Activated CD4-positive, alpha-beta T cell treated with anti-CD3 and anti-CD28 coated beads, Interleukin-2, amount 50 U/mL, for 16 hours (primary cell): Measurements from ENCODE around the gene WNK2.

ENCODE experiments used
- DNase-seq: peaks from one replicate; pipeline ENCODE4 v3.0.0-alpha.2; 2020

The WNK2 gene

GRCh38 chr9:93256878-93257807, 73.2 kb downstream of the WNK2 start:
- DNase-seq, result no peak

GRCh38 chr9:93257808-93258331, 73.9 kb downstream of the WNK2 start:
- DNase-seq, result no peak

GRCh38 chr9:93258419-93258817, 74.5 kb downstream of the WNK2 start:
- no peak for DNase-seq

DNA sequence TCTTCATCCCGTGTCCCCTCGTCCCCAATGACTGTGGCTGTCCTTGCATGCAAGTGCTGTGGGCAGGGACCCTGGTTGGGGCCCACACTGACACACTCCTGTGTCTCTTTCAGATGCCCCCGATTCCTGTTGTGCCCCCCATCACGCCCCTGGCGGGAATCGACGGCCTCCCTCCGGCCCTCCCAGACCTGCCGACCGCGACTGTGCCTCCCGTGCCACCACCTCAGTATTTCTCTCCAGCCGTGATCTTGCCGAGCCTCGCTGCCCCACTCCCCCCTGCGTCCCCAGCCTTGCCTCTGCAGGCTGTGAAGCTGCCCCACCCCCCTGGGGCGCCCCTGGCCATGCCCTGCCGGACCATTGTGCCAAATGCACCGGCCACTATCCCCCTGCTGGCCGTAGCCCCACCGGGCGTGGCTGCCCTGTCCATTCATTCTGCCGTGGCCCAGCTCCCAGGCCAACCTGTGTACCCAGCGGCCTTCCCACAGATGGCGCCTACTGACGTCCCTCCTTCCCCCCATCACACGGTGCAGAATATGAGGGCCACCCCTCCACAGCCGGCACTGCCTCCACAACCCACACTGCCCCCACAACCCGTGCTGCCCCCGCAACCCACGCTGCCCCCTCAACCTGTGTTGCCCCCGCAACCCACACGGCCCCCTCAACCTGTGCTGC, 75.0 kb downstream of the WNK2 start:
- no peak for DNase-seq

DNA sequence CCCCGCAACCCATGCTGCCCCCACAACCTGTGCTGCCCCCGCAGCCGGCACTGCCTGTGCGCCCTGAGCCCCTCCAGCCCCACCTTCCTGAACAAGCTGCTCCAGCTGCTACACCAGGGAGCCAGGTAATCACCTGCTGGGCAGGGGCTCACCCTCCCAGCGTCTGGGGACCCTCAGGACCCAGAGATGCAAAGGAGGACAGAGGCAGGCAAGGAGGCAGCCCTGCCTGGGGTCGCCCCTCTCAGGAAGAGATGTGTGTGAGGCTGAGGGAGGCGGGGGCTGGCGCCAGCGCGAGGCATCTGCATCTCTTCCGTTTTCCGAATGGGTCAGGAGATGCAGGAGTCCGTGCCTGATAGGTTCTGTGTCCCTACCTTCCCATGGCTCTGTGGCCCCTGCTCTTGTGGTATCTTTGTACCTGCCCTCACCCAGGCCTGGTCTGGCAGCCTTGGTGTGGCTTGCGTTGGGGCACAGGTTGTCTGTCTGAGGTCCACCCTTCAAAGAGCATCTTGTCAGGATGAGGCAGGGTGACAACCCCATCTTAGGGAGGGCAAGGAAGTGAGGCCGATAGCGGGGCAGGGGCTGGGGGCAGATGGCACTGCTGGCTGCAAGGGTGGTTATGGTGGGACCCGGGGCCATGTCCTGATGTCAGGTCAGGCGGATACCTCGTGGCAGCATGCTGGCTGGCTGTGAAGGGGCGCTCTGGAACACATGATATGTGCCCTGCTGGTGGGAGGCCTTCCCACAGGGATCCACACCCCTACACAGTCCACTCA, 75.7 kb downstream of the WNK2 start:
- no peak for DNase-seq

DNA sequence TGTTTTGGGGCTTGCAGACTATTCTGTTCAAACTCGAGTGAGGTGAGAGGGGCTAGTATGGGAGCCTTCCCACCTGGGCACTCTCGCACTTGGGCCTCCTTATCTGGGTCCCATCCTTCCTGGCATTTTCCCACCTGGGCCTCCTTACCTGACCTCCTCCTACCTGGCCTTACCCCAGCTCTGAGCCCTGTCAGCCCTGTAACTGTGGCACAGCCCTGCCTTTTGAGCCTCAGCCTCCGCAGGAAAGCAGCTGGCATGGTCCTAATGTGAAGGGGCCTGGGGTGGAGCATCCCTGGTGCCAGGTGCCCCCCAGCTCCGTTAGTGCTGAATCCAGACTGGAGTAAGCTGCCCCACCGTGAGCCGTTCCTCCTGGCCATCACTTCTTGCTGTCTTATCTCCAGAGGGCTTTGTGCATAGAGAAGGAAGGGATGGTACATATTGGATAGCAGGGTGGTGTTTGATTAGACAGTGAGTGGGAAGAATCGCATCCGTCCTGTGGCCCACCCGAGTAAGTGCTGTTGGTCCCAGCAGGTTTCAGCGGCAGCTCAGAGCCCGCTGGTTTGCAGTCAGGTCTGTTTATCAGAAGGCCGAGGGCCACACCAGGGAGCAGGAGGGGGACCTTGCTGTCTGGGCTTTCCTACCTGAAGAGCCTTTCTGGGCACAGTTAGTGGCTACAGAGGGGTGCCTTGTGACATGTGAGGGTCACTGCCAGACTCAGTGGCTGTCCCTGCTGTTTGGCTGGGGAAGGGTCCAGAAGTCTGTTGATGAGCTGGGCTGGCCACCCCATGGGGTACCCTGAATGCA, 76.5 kb downstream of the WNK2 start:
- DNase-seq, result no peak

DNA sequence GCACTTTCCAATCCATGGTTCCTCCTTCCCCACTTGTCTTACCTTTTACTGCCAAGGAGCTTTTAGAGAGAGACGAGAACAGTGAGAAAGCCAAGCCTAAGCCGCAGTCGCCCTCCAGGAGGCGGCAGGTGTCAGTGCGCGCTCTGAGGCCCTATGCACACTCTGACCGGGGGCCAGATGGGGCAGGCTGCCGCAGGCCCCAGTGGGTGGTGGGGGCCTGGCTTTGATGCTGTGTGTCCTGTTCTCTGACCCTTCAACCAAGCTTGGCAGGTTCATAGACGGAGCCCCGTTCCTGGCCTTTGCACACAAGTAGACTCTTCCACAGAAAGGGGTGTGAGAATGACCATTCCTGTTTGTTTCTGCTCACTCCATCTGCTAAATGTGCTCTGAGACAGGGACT, 77.3 kb downstream of the WNK2 start:
- no peak for DNase-seq

DNA sequence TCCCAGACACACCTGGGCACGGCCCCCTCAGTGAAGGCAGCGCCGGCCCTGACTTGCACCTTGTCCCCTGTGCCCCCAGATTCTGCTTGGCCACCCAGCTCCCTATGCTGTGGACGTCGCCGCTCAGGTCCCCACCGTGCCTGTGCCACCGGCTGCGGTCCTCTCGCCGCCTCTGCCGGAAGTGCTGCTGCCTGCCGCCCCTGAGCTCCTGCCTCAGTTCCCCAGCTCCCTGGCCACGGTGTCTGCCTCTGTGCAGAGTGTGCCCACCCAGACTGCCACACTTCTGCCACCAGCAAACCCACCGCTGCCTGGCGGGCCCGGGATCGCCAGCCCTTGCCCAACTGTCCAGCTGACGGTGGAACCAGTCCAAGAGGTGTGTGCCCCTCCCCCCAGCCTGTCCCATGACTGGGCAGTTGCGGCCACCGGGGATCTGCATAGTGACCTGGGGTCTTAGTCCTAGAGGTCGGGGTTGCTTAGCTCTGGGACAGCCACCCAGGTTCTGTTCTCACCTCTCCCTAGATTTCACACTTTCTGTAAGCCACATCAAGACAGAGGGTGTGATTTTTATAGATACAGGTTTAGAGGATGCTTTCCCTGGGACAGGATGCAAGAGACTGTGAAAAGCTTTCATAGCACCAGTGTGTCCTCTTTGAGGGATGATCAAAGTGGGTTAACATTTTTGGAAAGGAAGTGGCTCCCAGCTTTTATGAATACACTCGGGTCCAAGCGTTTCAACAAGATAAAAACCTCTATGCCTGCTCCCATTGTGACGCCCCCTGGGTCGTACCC, 78.0 kb downstream of the WNK2 start:
- DNase-seq, result no peak

DNA sequence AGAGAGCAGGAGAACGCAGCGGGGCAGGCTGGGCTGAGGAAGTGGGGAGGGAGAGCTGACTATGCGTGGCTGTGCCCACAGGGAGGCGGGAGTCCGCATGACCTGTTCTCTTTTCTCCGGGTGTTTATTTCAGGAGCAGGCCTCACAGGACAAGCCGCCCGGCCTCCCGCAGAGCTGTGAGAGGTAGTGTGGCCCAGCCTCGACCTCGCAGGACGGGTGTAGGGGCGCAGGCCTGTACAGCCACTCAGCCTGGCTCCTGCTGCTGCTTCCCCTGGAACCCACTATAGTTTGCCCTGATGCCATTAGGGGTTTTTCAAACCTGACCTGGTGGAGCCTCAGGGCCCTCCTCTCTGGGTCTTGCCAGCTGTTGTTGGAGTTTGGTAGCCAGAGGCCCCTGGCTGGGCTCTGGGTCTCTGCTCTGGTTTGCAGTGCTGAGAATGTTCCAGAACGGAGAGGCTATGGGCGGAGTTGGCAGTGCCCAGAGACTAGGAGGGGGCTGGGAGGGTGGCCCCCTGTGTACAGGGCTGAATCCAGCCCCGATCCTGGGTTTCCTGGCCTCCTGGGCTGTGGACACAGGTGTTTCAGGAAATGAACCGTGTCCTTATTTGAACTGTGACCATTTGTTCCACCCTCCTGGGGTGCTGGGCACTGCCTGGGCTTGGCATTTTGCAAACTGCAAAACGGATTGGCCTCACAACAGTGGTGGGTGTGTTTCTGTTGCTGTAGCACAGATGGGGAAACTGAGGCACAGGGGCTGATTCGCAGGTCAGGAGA, 78.8 kb downstream of the WNK2 start:
- no peak for DNase-seq

- no peak for DNase-seq
Observed at GRCh38 chr9:93263334-93264229, 79.6 kb downstream of the WNK2 start.

DNA sequence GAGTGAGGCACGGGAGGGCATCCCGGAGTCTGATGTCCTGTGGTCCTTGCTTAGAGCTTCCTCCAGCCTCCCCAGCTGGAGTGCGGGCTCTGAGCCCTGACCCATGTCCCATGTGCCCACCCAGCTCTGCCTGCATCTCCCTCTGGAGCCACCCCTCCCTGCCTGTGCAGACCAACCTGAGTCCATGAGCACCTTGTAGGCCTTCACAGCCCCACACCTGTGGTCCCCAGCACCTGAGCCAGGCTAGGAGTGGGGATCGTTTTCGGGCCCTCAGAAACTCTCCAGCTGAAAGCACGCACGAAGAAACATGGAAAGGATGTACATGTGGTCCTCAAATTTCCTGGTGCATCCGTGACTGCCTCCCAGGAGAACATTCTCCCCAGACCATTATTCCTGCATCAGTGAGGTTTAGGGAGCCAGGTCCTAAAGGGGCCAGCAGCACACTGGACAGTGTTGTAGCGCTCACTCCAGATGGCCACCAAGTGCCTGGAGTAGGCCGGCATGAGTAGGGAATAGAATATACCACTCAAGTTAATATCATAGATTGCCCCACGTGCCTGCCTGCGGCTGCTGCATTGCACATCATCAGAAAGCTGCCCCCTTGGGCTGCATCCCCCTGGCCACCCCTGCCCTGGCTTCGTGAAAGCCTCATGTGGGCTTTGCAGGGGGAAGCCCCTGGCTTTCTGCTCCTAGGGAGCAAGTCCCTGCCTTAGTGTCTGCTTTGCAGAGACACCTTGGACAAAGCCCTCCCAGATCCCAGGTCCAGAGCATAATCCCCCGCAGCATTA, 80.6 kb downstream of the WNK2 start:
- no peak for DNase-seq

DNA sequence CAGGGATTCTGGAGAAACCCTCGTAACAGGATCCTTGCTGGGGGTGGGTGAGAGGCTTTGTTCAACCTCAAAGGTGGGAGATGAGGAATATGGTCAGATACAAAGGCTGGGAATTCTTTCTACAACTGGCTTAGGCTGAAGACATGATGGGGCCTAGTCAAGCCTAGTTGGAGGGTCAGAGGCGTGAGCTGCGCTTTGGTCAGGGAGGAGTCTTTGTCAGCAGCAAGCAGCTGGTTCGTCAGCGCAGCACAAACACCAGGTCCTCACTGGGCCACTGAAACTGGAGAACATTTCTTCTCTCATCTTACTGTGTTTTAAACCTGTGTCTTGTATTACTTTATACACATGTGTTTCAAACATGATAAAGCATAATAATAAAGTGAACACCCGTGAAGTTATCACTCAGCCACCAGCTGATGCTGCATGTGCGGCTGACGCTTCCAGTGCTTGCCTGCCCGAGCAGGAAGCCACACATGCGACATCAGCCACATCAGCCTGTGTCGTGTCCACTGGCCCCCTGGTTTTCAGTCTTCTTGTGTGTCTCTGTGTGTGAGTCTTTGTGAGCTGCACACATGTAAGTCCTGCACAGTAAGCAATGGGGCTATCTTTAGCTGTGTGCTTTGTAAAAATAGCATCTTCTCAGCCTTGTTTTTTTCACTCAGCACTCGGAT, 81.5 kb downstream of the WNK2 start:
- no peak for DNase-seq

DNA sequence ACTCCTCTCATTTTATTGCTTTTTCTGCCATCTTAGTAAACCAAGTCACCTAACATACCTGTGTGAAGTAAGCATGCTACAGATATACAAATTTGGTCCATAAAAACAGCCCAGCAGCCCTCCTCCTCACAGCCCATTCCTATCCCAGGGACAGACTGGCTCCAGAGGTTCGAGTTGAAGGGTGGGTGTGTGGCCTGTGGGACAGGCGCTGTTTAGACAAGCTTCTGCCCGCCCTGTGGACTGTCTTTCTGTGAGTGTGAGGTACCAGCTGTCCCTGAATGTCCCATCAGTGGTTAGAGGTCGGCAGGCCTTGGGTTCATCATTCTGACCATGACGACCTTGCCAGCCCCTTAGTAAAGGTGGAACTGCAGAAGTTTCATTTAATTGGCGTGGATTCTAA, 82.0 kb downstream of the WNK2 start:
- no peak for DNase-seq

DNA sequence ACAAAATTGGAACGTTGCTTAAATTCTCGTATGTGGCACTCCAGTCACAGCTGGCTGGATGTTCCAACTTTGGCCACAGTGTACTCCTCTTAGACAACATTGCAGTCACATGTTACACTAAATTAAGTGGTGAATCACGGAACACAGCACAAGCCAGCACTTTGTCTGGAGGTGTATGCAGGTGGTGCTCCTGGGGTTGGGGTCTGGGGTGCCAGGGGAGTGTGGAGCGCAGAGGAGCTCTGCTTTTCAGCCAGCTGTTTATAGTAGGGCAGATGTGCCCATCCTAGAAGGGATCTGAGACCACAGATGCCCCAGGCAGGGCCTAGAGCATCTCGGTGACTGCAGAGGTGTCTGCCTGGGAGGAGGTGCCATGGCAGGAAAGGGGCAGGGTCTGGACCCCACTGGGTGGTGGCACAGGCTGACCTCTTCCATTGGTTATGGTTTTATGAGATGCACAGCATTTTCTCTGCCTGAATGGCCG, 82.6 kb downstream of the WNK2 start:
- no peak for DNase-seq

- no peak for DNase-seq
Observed at GRCh38 chr9:93267091-93267541, 83.2 kb downstream of the WNK2 start.

DNA sequence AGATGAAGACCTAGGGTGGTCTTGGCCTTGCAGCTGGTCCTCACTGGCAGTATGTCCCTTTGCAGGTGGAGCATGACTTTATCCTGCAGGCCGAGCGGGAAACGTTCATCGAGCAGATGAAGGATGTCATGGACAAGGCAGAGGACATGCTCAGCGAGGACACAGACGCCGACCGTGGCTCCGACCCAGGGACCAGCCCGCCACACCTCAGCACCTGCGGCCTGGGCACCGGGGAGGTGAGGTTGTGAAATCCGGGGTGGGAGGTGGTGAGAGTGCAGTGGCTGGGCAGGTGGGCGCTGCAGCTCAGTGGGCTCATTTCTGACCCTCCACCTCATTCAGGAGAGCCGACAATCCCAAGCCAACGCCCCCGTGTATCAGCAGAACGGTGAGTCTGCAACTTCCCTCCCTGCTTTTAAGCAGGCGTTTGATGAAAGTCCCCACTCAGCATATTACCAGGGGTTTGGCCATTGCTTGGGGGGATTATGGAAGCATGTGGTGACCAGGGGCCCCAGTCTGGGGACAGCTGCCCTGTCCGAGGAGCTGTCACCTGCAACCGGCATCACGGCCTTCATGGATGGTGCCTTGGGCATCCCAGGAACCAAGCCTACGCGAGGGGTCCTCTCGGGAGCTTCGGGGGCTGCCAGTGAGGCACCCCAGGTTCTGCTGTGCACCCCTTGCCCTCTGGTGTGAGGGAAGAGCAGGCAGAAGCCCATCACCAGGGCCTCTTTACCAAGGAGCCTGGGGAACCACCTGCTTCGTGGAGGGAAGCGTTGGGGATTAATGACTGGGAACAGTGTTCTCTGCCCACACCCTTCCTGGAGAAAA, 84.0 kb downstream of the WNK2 start:
- no peak for DNase-seq
